ENCODE results near the gene RAB20.

RAB20 gene

DNA sequence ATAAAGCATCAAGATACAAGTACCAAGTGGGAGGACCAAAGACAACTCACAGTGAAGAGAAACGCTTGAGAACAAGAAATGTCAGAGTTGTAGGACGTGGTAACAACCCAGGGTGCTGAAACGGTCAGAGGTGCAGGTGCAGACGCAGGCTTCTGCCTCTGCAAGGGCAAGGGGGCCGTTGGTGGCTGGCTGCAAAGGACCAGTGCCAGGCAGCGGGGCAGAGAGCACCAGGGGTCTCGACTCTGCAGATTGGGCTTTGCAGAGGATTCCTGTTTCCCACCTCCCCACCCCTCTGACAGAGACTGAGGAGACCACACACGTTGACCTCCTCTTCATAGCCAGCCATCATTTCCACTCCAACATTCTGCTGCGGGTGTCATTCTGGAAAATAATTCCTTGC is 38.3 kb downstream of the RAB20 start:
- Histone ChIP-seq H3K4me3 (ENCODE audit: low read depth, low read length) (no peak overlapping the region), H3K4me1 (ENCODE audit: control insufficient read depth, insufficient read depth, low read length) (no peaks in the 10 kb centered on the region), H3K36me3 (ENCODE audit: control insufficient read depth, insufficient read depth, low read length) (peaks cover 11% of the 10 kb centered on the region), H3K9ac (ENCODE audit: low read depth, low read length) (no peak overlapping the region), H3K27me3 (ENCODE audit: control insufficient read depth, insufficient read depth, low read length) (no peaks in the 10 kb centered on the region), H3K9me3 (ENCODE audit: control insufficient read depth, insufficient read depth, low read length) (no peaks in the 10 kb centered on the region)

DNA sequence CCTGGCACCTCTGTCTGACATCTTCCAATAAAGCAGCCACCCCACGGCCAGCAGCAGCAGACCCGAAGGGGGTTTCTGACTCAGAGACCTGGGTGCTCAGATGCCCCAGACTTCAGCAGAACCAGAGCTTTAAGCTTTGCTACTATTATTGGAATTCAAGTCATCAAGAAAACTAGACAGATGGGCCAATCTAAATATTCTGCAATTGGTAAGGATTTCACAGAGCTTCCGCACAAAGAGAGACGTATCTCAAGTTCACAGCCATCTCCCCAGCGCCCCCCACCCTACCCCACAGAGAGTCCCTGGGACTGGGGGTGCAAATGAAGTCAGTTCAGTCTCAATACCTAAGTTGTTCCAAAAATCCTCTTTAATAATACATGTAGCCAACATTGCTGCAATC is 38.8 kb downstream of the RAB20 start:
- H3K4me1 ChIP-seq (ENCODE audit: control insufficient read depth, insufficient read depth, low read length): no peaks in the 10 kb centered on the region
- H3K4me3 ChIP-seq (ENCODE audit: low read depth, low read length): no peak overlapping the region
- H3K27me3 ChIP-seq (ENCODE audit: control insufficient read depth, insufficient read depth, low read length): no peaks in the 10 kb centered on the region
- H3K36me3 ChIP-seq (ENCODE audit: control insufficient read depth, insufficient read depth, low read length): peaks cover 11% of the 10 kb centered on the region
- no peaks in the 10 kb centered on the region for H3K9me3 ChIP-seq (ENCODE audit: control insufficient read depth, insufficient read depth, low read length)
- no peak overlapping the region for H3K9ac ChIP-seq (ENCODE audit: low read depth, low read length)

GRCh38 chr13:110521946-110522345 is 39.6 kb downstream of the RAB20 start:
- no peaks in the 10 kb centered on the region for H3K4me1 ChIP-seq (ENCODE audit: control insufficient read depth, insufficient read depth, low read length)
- H3K36me3 ChIP-seq (ENCODE audit: control insufficient read depth, insufficient read depth, low read length): peaks cover 11% of the 10 kb centered on the region
- no peaks in the 10 kb centered on the region for H3K27me3 ChIP-seq (ENCODE audit: control insufficient read depth, insufficient read depth, low read length)
- H3K9ac ChIP-seq (ENCODE audit: low read depth, low read length): no peak overlapping the region
- no peak overlapping the region for H3K4me3 ChIP-seq (ENCODE audit: low read depth, low read length)
- no peaks in the 10 kb centered on the region for H3K9me3 ChIP-seq (ENCODE audit: control insufficient read depth, insufficient read depth, low read length)

DNA sequence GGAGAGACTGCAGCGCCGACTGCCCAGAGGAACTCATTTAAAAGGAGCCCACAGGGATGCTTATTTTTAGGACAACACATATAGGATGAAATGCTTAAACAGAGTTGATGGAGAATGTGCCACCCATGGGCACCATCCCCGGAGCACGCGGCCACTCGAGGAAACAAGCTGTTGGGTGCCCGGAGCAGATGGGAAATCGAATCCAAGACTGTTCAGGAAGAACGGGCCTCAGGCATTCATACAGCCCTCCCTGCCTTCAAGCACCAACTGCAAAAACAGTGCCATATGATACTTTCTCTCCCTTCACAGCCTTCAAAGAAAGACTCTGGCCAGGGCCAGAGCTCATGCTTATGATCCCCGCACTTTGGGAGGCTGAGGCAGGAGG is 40.2 kb downstream of the RAB20 start:
- no peaks in the 10 kb centered on the region for H3K27me3 ChIP-seq (ENCODE audit: control insufficient read depth, insufficient read depth, low read length)
- no peaks in the 10 kb centered on the region for H3K4me1 ChIP-seq (ENCODE audit: control insufficient read depth, insufficient read depth, low read length)
- H3K4me3 ChIP-seq (ENCODE audit: low read depth, low read length): no peak overlapping the region
- peaks cover 11% of the 10 kb centered on the region for H3K36me3 ChIP-seq (ENCODE audit: control insufficient read depth, insufficient read depth, low read length)
- no peaks in the 10 kb centered on the region for H3K9me3 ChIP-seq (ENCODE audit: control insufficient read depth, insufficient read depth, low read length)
- no peak overlapping the region for H3K9ac ChIP-seq (ENCODE audit: low read depth, low read length)

DNA sequence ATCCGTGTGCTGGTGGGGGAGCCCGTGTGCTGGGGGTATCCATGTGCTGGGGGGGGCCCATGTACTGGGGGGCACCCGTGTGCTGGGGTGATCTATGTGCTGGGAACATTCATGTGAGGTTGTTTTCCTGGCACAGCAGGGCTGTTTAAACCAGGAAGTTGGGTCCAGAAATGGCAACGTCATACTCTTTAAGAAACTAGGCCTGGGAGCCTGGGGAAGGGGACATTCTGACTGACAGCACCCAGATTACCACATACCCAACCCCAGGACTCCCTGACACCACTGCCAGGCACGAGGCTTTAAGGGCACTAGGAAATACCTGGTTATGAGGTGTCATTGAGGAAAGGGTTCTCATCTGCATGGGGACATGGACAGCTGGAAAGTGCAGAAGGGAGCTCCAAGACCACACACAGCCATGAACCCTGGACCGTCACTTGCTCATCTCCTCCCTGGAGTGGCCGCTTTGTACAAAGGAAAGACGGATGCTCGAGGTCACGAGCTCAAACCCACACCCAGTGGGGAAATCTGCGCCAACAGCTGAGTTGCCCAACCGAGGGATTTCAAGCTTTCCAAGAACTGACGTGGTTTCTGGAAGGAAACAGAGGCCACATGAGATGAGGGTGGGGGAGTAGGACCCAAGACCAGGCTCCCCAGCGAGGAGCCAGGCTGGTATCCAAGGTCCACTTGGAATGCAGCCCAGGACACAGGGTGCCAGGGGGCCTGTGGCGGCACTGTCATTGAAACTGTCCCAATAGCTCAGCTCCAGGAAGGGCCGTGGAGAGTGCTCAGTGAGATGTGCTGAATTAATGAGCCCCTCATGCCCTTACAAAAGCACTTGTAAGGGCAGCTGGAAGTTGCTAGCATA is 40.9 kb downstream of the RAB20 start:
- Histone ChIP-seq H3K4me1 (ENCODE audit: control insufficient read depth, insufficient read depth, low read length) (no peaks in the 10 kb centered on the region), H3K36me3 (ENCODE audit: control insufficient read depth, insufficient read depth, low read length) (peaks cover 11% of the 10 kb centered on the region), H3K4me3 (ENCODE audit: low read depth, low read length) (no peak overlapping the region), H3K9me3 (ENCODE audit: control insufficient read depth, insufficient read depth, low read length) (no peaks in the 10 kb centered on the region), H3K27me3 (ENCODE audit: control insufficient read depth, insufficient read depth, low read length) (no peaks in the 10 kb centered on the region), H3K9ac (ENCODE audit: low read depth, low read length) (no peak overlapping the region)

GRCh38 chr13:110519506-110519905 is 42.0 kb downstream of the RAB20 start:
- no peak overlapping the region for H3K9ac ChIP-seq (ENCODE audit: low read depth, low read length)
- H3K4me1 ChIP-seq (ENCODE audit: control insufficient read depth, insufficient read depth, low read length): no peaks in the 10 kb centered on the region
- H3K9me3 ChIP-seq (ENCODE audit: control insufficient read depth, insufficient read depth, low read length): no peaks in the 10 kb centered on the region
- H3K36me3 ChIP-seq (ENCODE audit: control insufficient read depth, insufficient read depth, low read length): peaks cover 11% of the 10 kb centered on the region
- H3K27me3 ChIP-seq (ENCODE audit: control insufficient read depth, insufficient read depth, low read length): no peaks in the 10 kb centered on the region
- H3K4me3 ChIP-seq (ENCODE audit: low read depth, low read length): no peak overlapping the region

GRCh38 chr13:110519046-110519445 is 42.5 kb downstream of the RAB20 start:
- no peak overlapping the region for H3K4me3 ChIP-seq (ENCODE audit: low read depth, low read length)
- H3K9me3 ChIP-seq (ENCODE audit: control insufficient read depth, insufficient read depth, low read length): no peaks in the 10 kb centered on the region
- H3K36me3 ChIP-seq (ENCODE audit: control insufficient read depth, insufficient read depth, low read length): peaks cover 11% of the 10 kb centered on the region
- H3K27me3 ChIP-seq (ENCODE audit: control insufficient read depth, insufficient read depth, low read length): no peaks in the 10 kb centered on the region
- H3K9ac ChIP-seq (ENCODE audit: low read depth, low read length): no peak overlapping the region
- H3K4me1 ChIP-seq (ENCODE audit: control insufficient read depth, insufficient read depth, low read length): no peaks in the 10 kb centered on the region

GRCh38 chr13:110518571-110518970 is 43.0 kb downstream of the RAB20 start:
- H3K9ac ChIP-seq (ENCODE audit: low read depth, low read length): no peak overlapping the region
- peaks cover 8% of the 10 kb centered on the region for H3K36me3 ChIP-seq (ENCODE audit: control insufficient read depth, insufficient read depth, low read length)
- H3K4me1 ChIP-seq (ENCODE audit: control insufficient read depth, insufficient read depth, low read length): no peaks in the 10 kb centered on the region
- H3K9me3 ChIP-seq (ENCODE audit: control insufficient read depth, insufficient read depth, low read length): no peaks in the 10 kb centered on the region
- no peak overlapping the region for H3K4me3 ChIP-seq (ENCODE audit: low read depth, low read length)
- H3K27me3 ChIP-seq (ENCODE audit: control insufficient read depth, insufficient read depth, low read length): no peaks in the 10 kb centered on the region

- Histone ChIP-seq H3K9me3 (ENCODE audit: control insufficient read depth, insufficient read depth, low read length) (no peaks in the 10 kb centered on the region), H3K36me3 (ENCODE audit: control insufficient read depth, insufficient read depth, low read length) (peaks cover 4% of the 10 kb centered on the region), H3K4me1 (ENCODE audit: control insufficient read depth, insufficient read depth, low read length) (no peaks in the 10 kb centered on the region), H3K4me3 (ENCODE audit: low read depth, low read length) (no peak overlapping the region), H3K27me3 (ENCODE audit: control insufficient read depth, insufficient read depth, low read length) (no peaks in the 10 kb centered on the region), H3K9ac (ENCODE audit: low read depth, low read length) (no peak overlapping the region)
Observed at GRCh38 chr13:110518226-110518525, 43.3 kb downstream of the RAB20 start.

GRCh38 chr13:110517505-110518225 is 43.9 kb downstream of the RAB20 start:
- Histone ChIP-seq H3K4me1 (ENCODE audit: control insufficient read depth, insufficient read depth, low read length) (no peaks in the 10 kb centered on the region), H3K9me3 (ENCODE audit: control insufficient read depth, insufficient read depth, low read length) (no peaks in the 10 kb centered on the region), H3K4me3 (ENCODE audit: low read depth, low read length) (no peak overlapping the region), H3K36me3 (ENCODE audit: control insufficient read depth, insufficient read depth, low read length) (peaks cover 4% of the 10 kb centered on the region), H3K27me3 (ENCODE audit: control insufficient read depth, insufficient read depth, low read length) (no peaks in the 10 kb centered on the region), H3K9ac (ENCODE audit: low read depth, low read length) (no peak overlapping the region)

DNA sequence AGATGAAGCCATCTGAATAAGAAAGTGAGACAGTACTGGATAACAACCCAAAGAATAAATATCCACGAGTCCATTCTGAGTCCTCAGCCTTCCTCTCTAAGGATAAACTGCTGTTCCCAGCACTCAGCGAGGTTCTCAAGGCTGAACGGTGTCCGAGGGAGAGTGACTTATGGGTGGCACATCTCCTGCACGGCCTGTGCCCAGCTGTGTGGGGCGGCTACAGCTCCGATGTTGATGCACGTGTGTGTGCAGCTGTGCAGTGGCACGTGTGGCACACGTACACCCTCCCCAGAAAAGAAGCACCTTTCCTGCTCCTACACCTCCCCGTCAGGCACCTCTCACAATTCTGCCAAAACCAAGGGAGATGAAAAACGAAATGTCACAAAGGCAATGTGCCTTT is 45.0 kb downstream of the RAB20 start:
- no peak overlapping the region for H3K9ac ChIP-seq (ENCODE audit: low read depth, low read length)
- H3K4me1 ChIP-seq (ENCODE audit: control insufficient read depth, insufficient read depth, low read length): no peaks in the 10 kb centered on the region
- no peaks in the 10 kb centered on the region for H3K9me3 ChIP-seq (ENCODE audit: control insufficient read depth, insufficient read depth, low read length)
- no peaks in the 10 kb centered on the region for H3K27me3 ChIP-seq (ENCODE audit: control insufficient read depth, insufficient read depth, low read length)
- H3K4me3 ChIP-seq (ENCODE audit: low read depth, low read length): no peak overlapping the region
- H3K36me3 ChIP-seq (ENCODE audit: control insufficient read depth, insufficient read depth, low read length): peaks cover 8% of the 10 kb centered on the region

- peaks cover 12% of the 10 kb centered on the region for H3K36me3 ChIP-seq (ENCODE audit: control insufficient read depth, insufficient read depth, low read length)
- H3K9me3 ChIP-seq (ENCODE audit: control insufficient read depth, insufficient read depth, low read length): no peaks in the 10 kb centered on the region
- no peak overlapping the region for H3K9ac ChIP-seq (ENCODE audit: low read depth, low read length)
- no peaks in the 10 kb centered on the region for H3K27me3 ChIP-seq (ENCODE audit: control insufficient read depth, insufficient read depth, low read length)
- H3K4me1 ChIP-seq (ENCODE audit: control insufficient read depth, insufficient read depth, low read length): no peaks in the 10 kb centered on the region
- H3K4me3 ChIP-seq (ENCODE audit: low read depth, low read length): no peak overlapping the region
Observed at GRCh38 chr13:110512198-110512740, 49.3 kb downstream of the RAB20 start.

Data from iPS-15b (cell line).